PC-3 (cell line): ENCODE data around the gene LIN9. TPM values are rescaled to one million over a fixed set of nuclear protein-coding genes. Genes with fewer than 3 reads are reported as not detected.

ENCODE experiments used
- ATAC-seq: fragments of 200-7000 bp; cut with Tn5 transposase; 2 replicates; pipeline ENCODE4 v1.9.1; 2020; ENCODE audit warnings: mild to moderate bottlenecking, moderate library complexity
- BruUV-seq: library from RNA; stranded (reverse); fragments of 400-500 nt; replicated peaks from 2 replicates; lab custom pipeline; 2021; lab: Mats Ljungman, UMichigan
- CTCF ChIA-PET: fragments of 300-600 bp; sonication (Branson Sonifier 250); formaldehyde crosslinking; loops from one replicate; lab custom pipeline; 2022; ENCODE audit warnings: antibody characterized with exemption; lab: Charles Lee
- POLR2A ChIA-PET: fragments of 300-600 bp; sonication (Branson Sonifier 250); formaldehyde crosslinking; loops from one replicate; lab custom pipeline; 2022; ENCODE audit warnings: antibody characterized with exemption; ENCODE audit not compliant: unreplicated experiment; lab: Charles Lee
- DNase-seq: peaks from one replicate; pipeline ENCODE4 v3.0.0-alpha.2; 2015
- H2AFZ ChIP-seq: fragments of 300-600 bp; sonication (generic); 2 replicates; pipeline ENCODE4 v1.6.0; 2016; ENCODE audit warnings: antibody characterized with exemption, low read length
- H3F3A ChIP-seq: fragments of 300-600 bp; sonication (generic); one replicate; pipeline ENCODE4 v1.6.0; 2017; ENCODE audit warnings: antibody characterized with exemption, low read length, control low read depth, mild to moderate bottlenecking; ENCODE audit not compliant: unreplicated experiment
- H3K27ac ChIP-seq: fragments of 300-600 bp; sonication (generic); 2 replicates; pipeline ENCODE4 v1.5.1; 2016; ENCODE audit warnings: mild to moderate bottlenecking, low read length
- H3K27me3 ChIP-seq: fragments of 300-600 bp; sonication (generic); 2 replicates; pipeline ENCODE4 v1.6.1; 2016; ENCODE audit warnings: low read length, mixed read lengths
- H3K36me3 ChIP-seq: fragments of 300-600 bp; sonication (generic); 2 replicates; pipeline ENCODE4 v1.6.1; 2016; ENCODE audit warnings: low read depth, mixed run types, low read length, mixed read lengths
- H3K4me1 ChIP-seq: fragments of 300-600 bp; sonication (generic); 2 replicates; pipeline ENCODE4 v1.5.1; 2016; ENCODE audit warnings: low read length; ENCODE audit not compliant: insufficient read depth
- H3K4me2 ChIP-seq: fragments of 300-600 bp; sonication (generic); 2 replicates; pipeline ENCODE4 v1.6.0; 2016; ENCODE audit warnings: low read length
- H3K4me3 ChIP-seq: fragments of 300-600 bp; sonication (generic); 2 replicates; pipeline ENCODE4 v1.5.1; 2016; ENCODE audit warnings: mild to moderate bottlenecking, low read length, mixed read lengths
- H3K79me2 ChIP-seq: fragments of 300-600 bp; sonication (generic); 2 replicates; pipeline ENCODE4 v1.6.1; 2017; ENCODE audit warnings: low read length, mixed read lengths
- H3K9ac ChIP-seq: fragments of 300-600 bp; sonication (generic); 2 replicates; pipeline ENCODE4 v1.6.0; 2016; ENCODE audit warnings: mild to moderate bottlenecking, low read length
- H3K9me2 ChIP-seq: fragments of 300-600 bp; sonication (generic); replicated peaks from 2 replicates; pipeline ENCODE4 v1.6.1; 2016; ENCODE audit warnings: mixed run types, low read length, mixed read lengths
- H3K9me3 ChIP-seq: fragments of 300-600 bp; sonication (generic); 2 replicates; pipeline ENCODE4 v1.6.1; 2016; ENCODE audit warnings: low read length, mixed read lengths
- H4K20me1 ChIP-seq: fragments of 300-600 bp; sonication (generic); 2 replicates; pipeline ENCODE4 v1.6.1; 2016; ENCODE audit warnings: low read length, mixed read lengths
- CTCF ChIP-seq: fragments of 300-600 bp; sonication (generic); conservative IDR thresholded peaks from 2 replicates; pipeline ENCODE4 v1.5.1; 2017; ENCODE audit warnings: antibody characterized with exemption, low read depth, mild to moderate bottlenecking, low read length
- EZH2 ChIP-seq: fragments of 300-600 bp; sonication (generic); IDR thresholded peaks from one replicate; pipeline ENCODE4 v1.6.1; 2017; ENCODE audit warnings: antibody characterized with exemption, mild to moderate bottlenecking, low read length; ENCODE audit not compliant: unreplicated experiment
- EZH2phosphoT487 ChIP-seq: fragments of 300-600 bp; sonication (generic); IDR thresholded peaks from 2 replicates; pipeline ENCODE4 v1.6.1; 2018; ENCODE audit warnings: mild to moderate bottlenecking, antibody characterized with exemption, low read length, borderline replicate concordance
- intact Hi-C: fragments of 100-400 bp; cut with micrococcal nuclease; formaldehyde crosslinking; loops from 2 replicates; pipeline ENCODE4 v1.9.0; 2023
- total RNA-seq: library from RNA; depleted of rRNA; stranded (reverse); fragments of >200 nt; gene quantifications from 2 replicates; pipeline ENCODE4 v1.2.3, GENCODE V29; 2014

Gene LIN9
- total RNA-seq, 1 experiment from 2014 or later = 25.3 TPM

- peak; percentile 12; the same call in 1 of the 2 replicates for ATAC-seq
- Histone ChIP-seq H3K4me2 (peak overlapping the region; percentile 93), H2AFZ (peak overlapping the region; percentile 89; the same call in 1 of the 2 replicates), H3K9me3 (no peaks in the 10 kb centered on the region), H4K20me1 (no peaks in the 10 kb centered on the region), H3K36me3 (no peaks in the 10 kb centered on the region), H3K9me2 (no peaks in the 10 kb centered on the region), H3F3A (no peaks in the 10 kb centered on the region), H3K9ac (no peak overlapping the region), H3K79me2 (peaks cover 33% of the 10 kb centered on the region), H3K4me3 (no peak overlapping the region), H3K4me1 (peaks cover 22% of the 10 kb centered on the region), H3K27me3 (no peaks in the 10 kb centered on the region), H3K27ac (no peak overlapping the region)
- no TSS peak for BruUV-seq
- intact Hi-C loops = no loop called here
- DNase-seq = peak; percentile 65
- ChIA-PET CTCF (interaction anchor here (2.7 kb wide), 1 partner anchor 22 kb away, joined by 15 read pairs; no protein-coding TSS in a partner anchor), POLR2A (interaction anchor here (0.5 kb wide), 1 partner anchor 628 kb away, joined by 10 read pairs; no protein-coding TSS in a partner anchor)
- TF ChIP-seq CTCF (no peak), EZH2phosphoT487 (no peak), EZH2 (no peak)
Measured at GRCh38 chr1:226310637-226311195, 1.8 kb upstream of the LIN9 start.

GRCh38 chr1:226310245-226310540 lies 1.2 kb upstream of the LIN9 start:
- POLR2A ChIA-PET = interaction anchor here (0.5 kb wide), 1 partner anchor 629 kb away, joined by 10 read pairs; no protein-coding TSS in a partner anchor
- Histone ChIP-seq H4K20me1 (no peaks in the 10 kb centered on the region), H3F3A (no peaks in the 10 kb centered on the region), H3K36me3 (no peaks in the 10 kb centered on the region), H3K4me3 (peak overlapping the region; percentile 98), H3K4me2 (peak overlapping the region; percentile 93), H3K27ac (no peak overlapping the region), H3K9me2 (no peaks in the 10 kb centered on the region), H3K79me2 (peaks cover 38% of the 10 kb centered on the region), H3K9ac (no peak overlapping the region), H2AFZ (peak overlapping the region; percentile 89), H3K4me1 (peaks cover 22% of the 10 kb centered on the region), H3K27me3 (no peaks in the 10 kb centered on the region), H3K9me3 (no peaks in the 10 kb centered on the region)
- intact Hi-C loops = no loop called here
- no peak for ATAC-seq
- TF ChIP-seq EZH2phosphoT487 (no peak), EZH2 (no peak), CTCF (no peak)
- BruUV-seq = no TSS peak
- CTCF ChIA-PET = interaction anchor here (2.7 kb wide), 1 partner anchor 23 kb away, joined by 15 read pairs; no protein-coding TSS in a partner anchor
- no peak for DNase-seq
